ENCODE results near the gene NIT1. TPM values are rescaled to one million over a fixed set of nuclear protein-coding genes. Genes with fewer than 3 reads are reported as not detected.

Gene NIT1
- total and polyA plus RNA-seq, 8 donors, result 8.8 to 77.9 (median 24.1) TPM

DNA sequence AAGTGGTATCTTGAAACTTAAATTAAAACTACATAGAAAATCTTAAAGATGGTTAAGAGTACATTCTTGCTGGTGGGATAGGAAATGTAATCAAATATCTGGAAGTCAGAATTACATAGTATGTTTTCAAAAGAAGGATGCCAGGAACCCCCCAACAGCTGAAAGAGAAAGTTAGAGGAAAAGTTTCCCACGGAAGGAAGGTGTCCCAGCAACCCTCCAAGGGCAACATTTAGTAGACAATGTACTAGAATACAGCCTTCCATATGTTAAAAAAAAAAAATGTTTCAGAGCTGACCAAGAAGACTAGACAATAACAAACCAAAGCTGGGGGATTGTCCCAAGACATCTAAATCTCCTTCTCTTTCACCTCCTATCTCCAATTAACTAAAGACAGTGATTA lies 12.4 kb downstream of the NIT1 start:
- WGBS, 5 donors, result 26 to 61% (median 43%) methylated on average over 1 of the region's 1 CpG
- H3K27ac ChIP-seq, result peak overlapping the region in 1 of 5 donors; percentile 19
- H3K36me3 ChIP-seq, result peaks cover 28 to 52% (median 47%) of the 10 kb centered on the region in 4 donors
- no peak overlapping the region for H3K4me3 ChIP-seq
- no peaks in the 10 kb centered on the region for H3K27me3 ChIP-seq
- H3K9me3 ChIP-seq, result no peaks in the 10 kb centered on the region
- peaks cover 28 to 73% (median 61%) of the 10 kb centered on the region in 4 donors for H3K4me1 ChIP-seq
- DNase-seq, result no peak
- intact Hi-C loops (cut with DNase I; ENCODE audit: low total_unique reads), result no loop called here
- TF ChIP-seq EP300 (IDR thresholded peaks at IDR 0.05) (no peak), POLR2AphosphoS5 (IDR thresholded peaks at IDR 0.05) (no peak), POLR2A (IDR thresholded peaks at IDR 0.05) (no peak)

- no peaks in the 10 kb centered on the region for H3K27me3 ChIP-seq
- peak overlapping the region; percentile 90 to 97 (median 96) for H3K27ac ChIP-seq
- H3K9me3 ChIP-seq, result no peaks in the 10 kb centered on the region
- WGBS, 5 donors, result 4 to 6% (median 5%) methylated on average over 22 of the region's 22 CpGs
- peak in 1 of 2 donors; percentile 54 for DNase-seq
- TF ChIP-seq CTCF (IDR thresholded peaks at IDR 0.05) (no peak), POLR2AphosphoS5 (IDR thresholded peaks at IDR 0.05) (no peak), POLR2A (IDR thresholded peaks at IDR 0.05) (no peak), EP300 (IDR thresholded peaks at IDR 0.05) (no peak)
- intact Hi-C loops (cut with DNase I; ENCODE audit: low total_unique reads), result no loop called here
- peak overlapping the region; percentile 66 to 79 (median 74) for H3K4me3 ChIP-seq
- peaks cover 28 to 71% (median 59%) of the 10 kb centered on the region in 4 donors for H3K4me1 ChIP-seq
- peaks cover 21 to 37% (median 32%) of the 10 kb centered on the region in 4 donors for H3K36me3 ChIP-seq
Measured at GRCh38 chr1:161131523-161132409, 13.9 kb downstream of the NIT1 start.

DNA sequence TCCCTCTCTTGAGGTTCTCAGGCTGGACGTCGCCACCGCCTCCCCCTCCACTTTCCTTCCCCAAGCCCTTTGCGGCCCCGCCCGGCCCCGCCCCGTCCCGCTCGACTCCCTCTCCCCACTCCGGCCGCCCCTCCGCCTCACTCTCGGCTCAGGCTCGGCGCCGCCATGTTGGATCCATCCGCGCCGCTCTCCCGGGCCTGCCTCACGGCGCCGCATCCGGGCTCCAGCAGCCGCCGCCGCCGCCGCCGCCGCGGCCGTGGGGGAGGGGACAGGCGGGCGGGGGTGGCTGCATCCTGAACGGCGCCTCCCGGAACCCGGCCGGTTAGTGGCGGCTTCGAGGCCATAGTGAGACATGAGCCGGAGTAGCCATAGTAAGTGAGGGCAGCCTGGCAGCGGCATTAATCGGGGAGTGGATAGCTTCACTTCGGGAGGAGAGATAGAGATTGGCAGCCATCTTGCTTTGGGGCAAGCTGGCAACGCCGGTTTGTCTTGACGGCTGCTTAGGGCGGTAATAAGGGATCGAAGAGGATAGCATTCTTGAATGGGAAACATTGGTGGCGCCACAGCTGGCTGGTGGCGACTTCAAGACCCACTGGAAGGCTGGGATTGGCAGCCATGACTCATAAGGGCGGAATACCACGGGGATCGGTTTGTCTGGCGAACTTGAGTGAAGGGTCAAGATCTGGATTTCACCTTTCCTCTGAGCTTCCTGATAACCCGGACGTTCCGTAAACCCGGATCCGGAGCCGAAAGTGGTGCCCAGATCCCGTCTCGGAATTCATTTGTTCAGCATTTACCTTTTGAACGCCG lies 14.7 kb downstream of the NIT1 start, which contains the start of gene DEDD:
Gene DEDD (minus strand): TSS at position 258 of the 810 bp plus-strand sequence. CDS start 8,205 bp downstream, outside the sequence.
- TF ChIP-seq CTCF (IDR thresholded peaks at IDR 0.05) (no peak), EP300 (IDR thresholded peaks at IDR 0.05) (peak; percentile 69), POLR2AphosphoS5 (IDR thresholded peaks at IDR 0.05) (peak; percentile 39 to 80 (median 59)), POLR2A (IDR thresholded peaks at IDR 0.05) (no peak)
- peaks cover 28 to 64% (median 53%) of the 10 kb centered on the region in 4 donors for H3K4me1 ChIP-seq
- intact Hi-C loops (cut with DNase I; ENCODE audit: low total_unique reads), result no loop called here
- H3K27ac ChIP-seq, result peak within 1 kb of the TSS; percentile 90 to 97 (median 96)
- H3K9me3 ChIP-seq, result no peaks in the 10 kb centered on the region
- peaks cover 14 to 28% (median 23%) of the 10 kb centered on the region in 4 donors for H3K36me3 ChIP-seq
- 0 to 1% (median 0%) methylated on average over 54 to 68 of the region's 68 CpGs for WGBS, 5 donors
- peak within 1 kb of the TSS; percentile 66 to 79 (median 74) for H3K4me3 ChIP-seq
- DNase-seq, result peak; percentile 93 to 98
- H3K27me3 ChIP-seq, result no peaks in the 10 kb centered on the region

GRCh38 chr1:161133220-161133740 lies 15.4 kb downstream of the NIT1 start:
- peak in 1 of 2 donors; percentile 26 for DNase-seq
- 4% methylated on average over 11 of the region's 11 CpGs for whole genome bisulfite sequencing, 5 donors
- intact Hi-C loops (cut with DNase I; ENCODE audit: low total_unique reads), result no loop called here
- peak overlapping the region; percentile 90 to 97 (median 96) for H3K27ac ChIP-seq
- TF ChIP-seq CTCF (IDR thresholded peaks at IDR 0.05), result no peak
- no peak for TF ChIP-seq POLR2AphosphoS5 (IDR thresholded peaks at IDR 0.05)
- no peak for TF ChIP-seq EP300 (IDR thresholded peaks at IDR 0.05)
- no peak for TF ChIP-seq POLR2A (IDR thresholded peaks at IDR 0.05)
- no peaks in the 10 kb centered on the region for H3K9me3 ChIP-seq
- H3K36me3 ChIP-seq, result peaks cover 12 to 22% (median 17%) of the 10 kb centered on the region in 4 donors
- H3K4me3 ChIP-seq, result peak overlapping the region; percentile 66 to 79 (median 74)
- no peaks in the 10 kb centered on the region for H3K27me3 ChIP-seq
- peaks cover 28 to 64% (median 47%) of the 10 kb centered on the region in 4 donors for H3K4me1 ChIP-seq
